Aorta (tissue), 5 donors: ENCODE measurements around the gene CRELD1. TPM values are rescaled to one million over a fixed set of nuclear protein-coding genes. Genes with fewer than 3 reads are reported as not detected.
A peak's percentile ranks its signal among the peaks of the same experiment; 100 is the strongest.
"Not testable (repeated sequence)": the region's sequence is repeated elsewhere in the genome, so short reads cannot be mapped to it uniquely, and the experiment has no call there.

Experiments used
- ATAC-seq: fragments of 200-7000 bp; cut with Tn5 transposase; one replicate; pipeline ENCODE4 v1.9.1; 2022; ENCODE audit warnings: moderate library complexity; ENCODE audit not compliant: low FRiP score
- DNase-seq, 2 donors: peaks; one replicate each; pipeline ENCODE4 v3.0.0-alpha.2; 2020
- H3K27ac ChIP-seq, 2 donors: one replicate each; pipeline ENCODE4 v1.5.1; 2013; ENCODE audit warnings: low read length in 2 of 2, mild to moderate bottlenecking in 2 of 2, moderate library complexity in 2 of 2, control low read depth in 1 of 2, inconsistent platforms in 1 of 2, low read depth in 1 of 2
- H3K27me3 ChIP-seq, 2 donors: one replicate each; pipeline ENCODE4 v1.6.1; 2013; ENCODE audit warnings: control low read depth in 1 of 2, low read length in 1 of 2, mild to moderate bottlenecking in 1 of 2, moderate library complexity in 1 of 2; ENCODE audit not compliant: insufficient read depth in 2 of 2, control insufficient read depth in 1 of 2
- H3K36me3 ChIP-seq, 2 donors: one replicate each; pipeline ENCODE4 v1.6.1; 2013; ENCODE audit warnings: control low read depth in 1 of 2, low read length in 1 of 2, mild to moderate bottlenecking in 1 of 2; ENCODE audit not compliant: insufficient read depth in 2 of 2, control insufficient read depth in 1 of 2
- H3K4me1 ChIP-seq, 2 donors: one replicate each; pipeline ENCODE4 v1.6.1; 2013; ENCODE audit warnings: low read length in 2 of 2, control low read depth in 1 of 2, mild to moderate bottlenecking in 1 of 2, moderate library complexity in 1 of 2; ENCODE audit not compliant: insufficient read depth in 2 of 2, control insufficient read depth in 1 of 2
- H3K4me3 ChIP-seq, 2 donors: one replicate each; pipeline ENCODE4 v1.5.1; 2013; ENCODE audit warnings: low read length in 2 of 2, control low read depth in 1 of 2, mild to moderate bottlenecking in 1 of 2
- H3K9me3 ChIP-seq: one replicate; pipeline ENCODE4 v1.6.1; 2013; ENCODE audit warnings: mild to moderate bottlenecking, low read length; ENCODE audit not compliant: control insufficient read depth
- WGBS, 2 donors: extraction: QIAGEN DNeasy Blood & Tissue Kit; methylation state at CpG; one replicate each; pipeline ENCODE4 v1.1.7; 2013; 5-methylcytosine and 5-hydroxymethylcytosine counted together
- intact Hi-C, 2 donors: fragments of 100-400 bp; cut with DNase I; formaldehyde crosslinking; loops; one replicate each; pipeline versions ENCODE4 v1.14.2 to v1.15.0; 2022
- polyA plus RNA-seq, 2 donors: library from polyadenylated mRNA; stranded (reverse); fragments of 200-250 nt; gene quantifications; one replicate each; pipeline ENCODE4 v1.2.3, GENCODE V29; 2013
- total RNA-seq, 2 donors: library from RNA; stranded (reverse); fragmentation: NEBNext Ultra II Directional; extraction: Animal tissue kit (Norgen Biotek cat#: 25700); gene quantifications; one replicate each; pipeline ENCODE4 v1.2.1, GENCODE V29; 2021
- donor health status: healthy with polysubstance abuse.
- donor health status: Bipolar disorder and iron deficiency.
- donor health status: DM: no; HTN: no; CAD: no.
- donor health status: DM: no; HTN: no; CAD: no.
- donor health status: DM: yes; HTN: yes; CAD: no.

Gene CRELD1
- total and polyA plus RNA-seq, 4 donors, result 30.8 to 44.3 (median 35.9) TPM

DNA sequence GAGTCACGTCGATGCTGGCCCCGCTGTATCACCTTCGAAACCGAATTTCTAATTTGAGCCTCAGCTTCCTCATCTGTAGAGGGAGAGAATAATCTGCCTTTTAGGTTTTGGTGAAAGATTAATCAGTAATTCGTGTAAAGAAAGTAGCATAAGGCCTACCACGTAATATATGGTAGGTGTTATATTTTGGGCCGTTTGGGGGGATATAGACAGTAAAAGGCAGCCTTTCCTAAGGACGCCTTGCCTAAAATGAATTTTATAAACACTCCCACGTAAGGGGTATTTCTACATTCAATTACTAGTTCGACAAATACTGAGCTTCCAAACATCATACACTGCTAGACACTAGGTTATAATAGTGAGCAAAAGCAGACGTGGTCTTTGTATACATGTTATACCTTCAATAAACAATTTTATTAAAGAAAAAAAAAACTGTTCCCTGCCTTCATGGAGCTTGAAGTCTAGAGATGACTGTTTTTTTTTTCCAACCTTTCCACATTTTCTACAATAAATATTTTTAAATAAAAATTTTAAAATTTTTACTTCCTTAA lies 42.5 kb upstream of the CRELD1 start:
- no peak for DNase-seq
- Histone ChIP-seq H3K27me3 (no peaks in the 10 kb centered on the region), H3K4me1 (peaks cover 0 to 4% of the 10 kb centered on the region in 2 donors), H3K36me3 (peaks cover 0 to 6% of the 10 kb centered on the region in 2 donors), H3K27ac (peak overlapping the region in 1 of 2 donors; percentile 98), H3K9me3 (no peaks in the 10 kb centered on the region), H3K4me3 (peak overlapping the region; percentile 66 to 87)
- 9% methylated on average over 12 of the region's 12 CpGs for WGBS, 2 donors
- ATAC-seq, result no peak
- intact Hi-C loops, result loop anchor here in 1 of 2 donors (2.0 kb wide), 1 partner anchor 24 kb away; no protein-coding TSS in a partner anchor

GRCh38 chr3:9893739-9894138 lies 39.9 kb upstream of the CRELD1 start:
- Histone ChIP-seq H3K27me3 (no peaks in the 10 kb centered on the region), H3K36me3 (peaks cover 0 to 6% of the 10 kb centered on the region in 2 donors), H3K4me3 (no peak overlapping the region), H3K4me1 (peaks cover 0 to 4% of the 10 kb centered on the region in 2 donors), H3K27ac (no peak overlapping the region), H3K9me3 (no peaks in the 10 kb centered on the region)
- peak in 1 of 2 donors; percentile 12 for DNase-seq
- intact Hi-C loops, result no loop called here
- ATAC-seq, result no peak
- WGBS, 2 donors, result 91 to 93% methylated on average over 1 of the region's 1 CpG

DNA sequence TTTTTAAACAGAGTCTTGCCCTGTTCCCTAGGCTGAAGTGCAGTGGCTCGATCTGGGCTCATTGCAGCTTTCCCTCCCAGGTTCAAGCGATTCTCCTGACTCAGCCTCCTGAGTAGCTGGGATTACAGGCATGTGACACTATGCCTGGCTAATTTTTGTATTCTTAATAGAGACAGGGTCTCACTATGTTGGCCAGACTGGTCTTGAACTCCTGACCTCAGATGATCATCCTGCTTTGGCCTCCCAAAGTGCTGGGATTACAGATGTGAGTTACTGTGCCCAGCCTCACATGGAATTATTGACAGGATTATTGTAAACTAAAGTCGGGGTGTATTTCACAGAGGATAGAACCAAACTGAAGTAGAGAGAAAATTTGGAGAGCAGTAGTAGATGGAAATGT lies 37.9 kb upstream of the CRELD1 start:
- H3K4me3 ChIP-seq, ATAC-seq, intact Hi-C loops, H3K36me3 ChIP-seq, H3K27me3 ChIP-seq, H3K9me3 ChIP-seq, DNase-seq, H3K4me1 ChIP-seq, H3K27ac ChIP-seq: not testable (repeated sequence)
- 95 to 97% methylated on average over 3 of the region's 3 CpGs for WGBS, 2 donors

DNA sequence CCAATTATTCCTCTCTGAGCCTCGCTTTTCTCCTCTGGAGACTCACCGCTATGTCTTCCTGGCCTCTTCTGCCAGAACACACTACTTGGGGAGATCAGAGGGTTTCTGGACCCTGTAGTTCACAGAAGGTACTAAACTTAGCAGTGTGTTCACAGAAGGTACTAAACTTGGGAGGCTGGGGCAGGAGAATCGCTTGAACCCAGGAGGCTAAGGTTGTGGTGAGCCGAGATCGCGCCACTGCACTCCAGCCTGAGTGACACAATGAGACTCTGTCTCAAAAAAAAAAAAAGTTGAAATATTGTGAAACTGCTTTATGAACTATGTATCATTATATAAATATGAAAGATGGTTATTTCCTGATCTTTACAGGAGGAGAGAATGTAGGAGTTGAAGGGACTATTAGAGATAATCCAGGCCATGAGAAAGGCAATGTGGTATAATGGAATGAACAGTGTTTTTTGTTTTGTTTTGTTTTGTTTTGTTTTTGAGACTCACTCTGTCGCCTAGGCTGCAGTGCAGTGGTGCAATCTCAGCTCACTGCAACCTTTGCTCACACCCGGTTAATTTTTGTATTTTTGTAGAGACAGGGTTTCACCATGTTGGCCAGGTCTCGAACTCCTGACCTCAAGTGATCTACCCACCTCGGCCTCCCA lies 36.8 kb upstream of the CRELD1 start:
- H3K4me1 ChIP-seq, intact Hi-C loops, H3K27ac ChIP-seq, DNase-seq, H3K36me3 ChIP-seq, ATAC-seq, H3K4me3 ChIP-seq, H3K9me3 ChIP-seq, H3K27me3 ChIP-seq: not testable (repeated sequence)
- 95 to 96% methylated on average over 9 to 10 of the region's 10 CpGs for WGBS, 2 donors

DNA sequence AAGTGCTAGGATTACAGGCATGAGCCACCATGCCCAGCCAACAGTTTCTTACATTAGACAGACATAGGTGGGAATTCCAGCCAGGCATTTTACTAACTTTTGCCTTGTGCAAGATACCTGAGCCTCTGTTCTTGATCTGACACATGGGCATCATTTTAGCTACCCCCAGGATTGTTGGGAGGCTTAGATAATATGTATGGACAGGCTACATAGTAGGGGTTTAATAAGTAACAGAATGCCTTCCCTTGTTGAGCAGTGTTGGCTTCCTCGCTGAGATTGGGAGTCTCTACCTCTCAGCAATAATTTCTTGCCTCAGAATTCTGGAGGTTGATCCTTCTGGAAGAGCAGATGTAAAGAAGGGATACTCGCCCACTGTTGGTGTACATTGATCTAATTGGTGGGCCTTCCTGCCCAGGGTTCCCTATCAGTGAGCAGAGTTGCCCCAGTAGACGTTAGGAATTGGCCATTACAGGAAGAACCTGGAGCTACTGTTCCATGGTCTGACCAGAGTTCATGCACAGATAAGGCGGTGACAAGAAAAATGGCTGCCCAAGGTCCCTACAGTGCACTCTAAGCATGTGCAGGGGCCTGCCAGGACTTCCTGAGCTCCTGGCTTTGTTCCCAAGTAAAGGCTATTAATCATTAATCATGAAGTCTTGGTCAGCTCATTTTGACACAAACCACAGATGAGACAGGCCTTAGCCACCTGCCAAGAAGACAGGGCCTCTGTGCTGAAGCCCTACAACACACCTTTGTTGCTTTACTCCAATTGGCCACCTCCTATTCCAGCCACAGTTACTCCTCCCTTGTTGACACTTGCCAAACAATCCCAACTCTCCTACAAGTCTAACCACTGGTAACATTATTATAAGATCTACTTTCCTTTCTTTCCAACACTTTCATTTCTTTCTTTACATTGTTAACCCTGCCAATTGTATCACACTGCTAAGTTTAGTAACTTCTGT lies 35.9 kb upstream of the CRELD1 start:
- no peak for ATAC-seq
- intact Hi-C loops, result no loop called here
- H3K4me1 ChIP-seq, result no peaks in the 10 kb centered on the region
- H3K27me3 ChIP-seq, result no peaks in the 10 kb centered on the region
- no peak overlapping the region for H3K27ac ChIP-seq
- H3K4me3 ChIP-seq, result no peak overlapping the region
- no peak for DNase-seq
- 37 to 43% methylated on average over 4 of the region's 4 CpGs for WGBS, 2 donors
- H3K36me3 ChIP-seq, result peaks cover 0 to 6% of the 10 kb centered on the region in 2 donors
- H3K9me3 ChIP-seq, result no peaks in the 10 kb centered on the region

- no peaks in the 10 kb centered on the region for H3K4me1 ChIP-seq
- H3K4me3 ChIP-seq, result no peak overlapping the region
- ATAC-seq (no peak), DNase-seq (no peak)
- 18 to 34% methylated on average over 8 of the region's 8 CpGs for WGBS, 2 donors
- intact Hi-C loops, result no loop called here
- H3K27ac ChIP-seq, result no peak overlapping the region
- H3K9me3 ChIP-seq, result no peaks in the 10 kb centered on the region
- H3K27me3 ChIP-seq, result no peaks in the 10 kb centered on the region
- H3K36me3 ChIP-seq, result no peaks in the 10 kb centered on the region
Observed at GRCh38 chr3:9898467-9899241, 35.0 kb upstream of the CRELD1 start.

GRCh38 chr3:9899289-9899791 lies 34.3 kb upstream of the CRELD1 start:
- ATAC-seq (no peak), DNase-seq (no peak)
- intact Hi-C loops, result no loop called here
- H3K27ac ChIP-seq, result no peak overlapping the region
- 58 to 64% methylated on average over 3 of the region's 3 CpGs for WGBS, 2 donors
- no peaks in the 10 kb centered on the region for H3K36me3 ChIP-seq
- H3K4me1 ChIP-seq, result no peaks in the 10 kb centered on the region
- no peak overlapping the region for H3K4me3 ChIP-seq
- no peaks in the 10 kb centered on the region for H3K27me3 ChIP-seq
- no peaks in the 10 kb centered on the region for H3K9me3 ChIP-seq

GRCh38 chr3:9900965-9901415 lies 32.6 kb upstream of the CRELD1 start:
- not testable (repeated sequence) for H3K4me3 ChIP-seq

More at GRCh38 chr3:9900965-9901415, 32.6 kb upstream of the CRELD1 start:
- H3K36me3 ChIP-seq, H3K4me1 ChIP-seq, H3K9me3 ChIP-seq, H3K27me3 ChIP-seq, H3K27ac ChIP-seq, intact Hi-C loops, ATAC-seq: not testable (repeated sequence)
- whole genome bisulfite sequencing, 2 donors, result 94 to 100% methylated on average over 6 of the region's 6 CpGs
- DNase-seq, result peak in 1 of 2 donors; percentile 8
